ENCODE data around the gene LRRC27. TPM values are rescaled to one million over a fixed set of nuclear protein-coding genes. Genes with fewer than 3 reads are reported as not detected.

Gene LRRC27
- total RNA-seq, 4 donors from 2014 or later, result 0.59 to 32.6 (median 15.3) TPM

GRCh38 chr10:132427006-132427771 is 95.2 kb downstream of the LRRC27 start:
- Histone ChIP-seq H3K27ac (no peak overlapping the region), H3K9me3 (no peaks in the 10 kb centered on the region), H3K36me3 (no peaks in the 10 kb centered on the region), H3K4me3 (no peak overlapping the region), H3K4me1 (peaks cover 1 to 2% of the 10 kb centered on the region in 2 donors), H3K27me3 (no peaks in the 10 kb centered on the region)
- intact Hi-C loops (cut with DNase I; ENCODE audit: low total_unique reads), result no loop called here
- DNase-seq, result no peak
- TF ChIP-seq POLR2A (IDR thresholded peaks at IDR 0.05) (no peak), CTCF (IDR thresholded peaks at IDR 0.05) (no peak)

GRCh38 chr10:132427939-132428367 is 96.0 kb downstream of the LRRC27 start:
- TF ChIP-seq POLR2A (IDR thresholded peaks at IDR 0.05) (no peak), CTCF (IDR thresholded peaks at IDR 0.05) (no peak)
- H3K27me3 ChIP-seq, result no peaks in the 10 kb centered on the region
- DNase-seq, result no peak
- no peaks in the 10 kb centered on the region for H3K4me1 ChIP-seq
- intact Hi-C loops (cut with DNase I; ENCODE audit: low total_unique reads), result no loop called here
- H3K27ac ChIP-seq, result no peak overlapping the region
- no peaks in the 10 kb centered on the region for H3K9me3 ChIP-seq
- H3K4me3 ChIP-seq, result no peak overlapping the region
- H3K36me3 ChIP-seq, result no peaks in the 10 kb centered on the region

- Histone ChIP-seq H3K27me3 (no peaks in the 10 kb centered on the region), H3K4me1 (no peaks in the 10 kb centered on the region), H3K27ac (no peak overlapping the region), H3K4me3 (no peak overlapping the region), H3K36me3 (no peaks in the 10 kb centered on the region), H3K9me3 (no peaks in the 10 kb centered on the region)
- intact Hi-C loops (cut with DNase I; ENCODE audit: low total_unique reads), result no loop called here
- no peak for TF ChIP-seq POLR2A (IDR thresholded peaks at IDR 0.05)
- no peak for TF ChIP-seq CTCF (IDR thresholded peaks at IDR 0.05)
- DNase-seq, result no peak
Observed at GRCh38 chr10:132428486-132428995, 96.5 kb downstream of the LRRC27 start.

Other genes with a start within 250 kb of the LRRC27 start
- 1 to 10 TPM in 2 of 4 donors, not detected in 2; 1.5 to 5.0 TPM for gene DPYSL4, start 145.2 kb upstream of the LRRC27 start, total RNA-seq
- gene STK32C, start 24.2 kb upstream of the LRRC27 start, total RNA-seq, result 10 to 100 TPM in 1 of 4 donors, 1 to 10 TPM in 2, under 1 TPM in 1; 0.51 to 17.2 (median 3.2) TPM
- 10 to 100 TPM in 2 of 4 donors, 1 to 10 TPM in 1, under 1 TPM in 1; 0.29 to 27.6 (median 8.3) TPM for gene PWWP2B, start 65.0 kb downstream of the LRRC27 start, total RNA-seq
- gene INPP5A, start 205.6 kb downstream of the LRRC27 start, total RNA-seq, result 100 to 1,000 TPM in 1 of 4 donors, 10 to 100 TPM in 3; 22.5 to 160 (median 93.2) TPM